Stimulated activated CD8-positive, alpha-beta memory T cell treated with anti-CD3 and anti-CD28 coated beads, Interleukin-4, amount 100 ng/mL, for 48 hours (primary cell): Measurements from ENCODE around the gene PPIH.
"Not testable (repeated sequence)": the region's sequence is repeated elsewhere in the genome, so short reads cannot be mapped to it uniquely, and the experiment has no call there.

Experiments
- DNase-seq: peaks from one replicate; pipeline ENCODE4 v3.0.0-alpha.2; 2020

Gene PPIH

DNA sequence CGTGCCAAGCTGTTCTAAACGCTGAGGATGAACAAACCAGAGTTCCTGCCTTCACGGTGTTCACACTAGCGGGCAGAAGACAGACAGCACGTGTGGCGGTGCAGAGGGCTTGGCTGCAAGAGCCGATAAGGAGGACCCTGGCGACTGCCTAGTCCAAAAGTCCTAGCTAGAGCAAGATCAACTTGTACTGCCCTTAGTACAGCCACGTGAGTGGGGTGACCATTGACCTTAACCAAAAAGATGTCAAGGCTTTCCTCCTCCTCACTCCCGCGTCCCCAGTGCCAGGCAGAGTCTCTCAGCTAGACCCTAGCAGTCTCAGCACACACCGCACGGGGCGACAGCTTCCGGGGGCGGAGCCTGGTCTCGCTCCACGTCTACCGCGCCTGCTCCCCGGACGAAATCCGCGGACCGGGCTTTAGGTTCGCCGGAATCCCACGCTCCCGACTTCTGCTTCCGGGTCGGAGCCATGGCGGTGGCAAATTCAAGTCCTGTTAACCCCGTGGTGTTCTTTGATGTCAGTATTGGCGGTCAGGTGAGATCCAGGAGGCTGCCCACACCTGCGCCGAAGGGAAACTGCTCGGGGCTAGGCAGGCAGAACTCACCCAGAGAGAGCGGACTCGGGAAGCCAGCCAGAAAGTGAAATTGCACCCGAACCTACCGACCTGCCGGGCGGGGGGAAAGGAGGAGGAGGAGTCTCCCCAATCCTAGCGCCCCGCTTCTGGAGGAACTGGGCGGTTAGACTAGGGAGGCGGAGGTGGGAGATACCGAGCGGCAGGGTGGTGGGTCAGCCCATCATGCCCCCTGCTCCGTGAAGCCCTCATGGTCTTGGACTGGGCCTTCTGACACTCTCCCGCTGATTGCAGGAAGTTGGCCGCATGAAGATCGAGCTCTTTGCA, at the start of gene PPIH:
Gene PPIH (plus strand): TSS at position 443 of the 896 bp plus-strand sequence. CDS start 24 bp downstream, at position 467.
- peak; percentile 97 for DNase-seq

DNA sequence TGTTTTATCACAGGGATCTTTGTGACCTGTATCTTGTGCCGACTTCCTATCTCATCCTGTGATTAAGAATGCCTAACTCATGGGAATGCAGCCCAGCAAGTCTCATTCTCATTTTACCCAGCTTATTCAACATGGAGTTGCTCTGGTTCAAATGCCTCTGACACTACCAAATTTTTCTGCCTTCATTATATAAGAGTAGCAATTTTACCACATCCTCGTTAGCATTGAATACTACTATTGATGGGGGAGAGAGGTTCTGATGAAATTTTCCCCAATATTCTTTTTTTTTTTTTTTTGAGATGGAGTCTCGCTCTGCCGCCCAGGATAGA, 44.5 kb upstream of the PPIH start:
- DNase-seq, result no peak

GRCh38 chr1:42618866-42619265, 39.4 kb upstream of the PPIH start:
- no peak for DNase-seq

GRCh38 chr1:42620307-42620706, 37.9 kb upstream of the PPIH start:
- no peak for DNase-seq

- DNase-seq, result not testable (repeated sequence)
Observed at GRCh38 chr1:42621180-42621579, 37.0 kb upstream of the PPIH start.

DNA sequence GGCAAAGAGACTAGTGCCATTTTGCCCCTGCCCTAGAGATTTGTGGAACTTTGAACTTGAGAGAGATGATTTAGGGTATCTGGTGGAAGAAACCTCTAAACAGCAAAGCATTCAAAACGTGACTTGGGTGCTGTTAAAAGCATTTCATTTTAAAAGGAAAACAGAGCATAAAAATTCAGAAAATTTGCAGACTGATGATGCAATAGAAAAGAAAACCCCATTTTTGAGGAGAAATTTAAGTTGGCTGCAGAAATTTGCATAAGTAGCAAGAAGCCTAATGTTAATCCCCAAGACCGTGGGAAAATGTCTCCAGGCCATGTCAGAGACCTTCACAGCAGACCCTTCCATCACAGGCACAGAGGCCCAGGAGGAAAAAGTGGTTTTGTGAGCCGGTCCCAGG, 31.0 kb upstream of the PPIH start:
- DNase-seq, result not testable (repeated sequence)

DNA sequence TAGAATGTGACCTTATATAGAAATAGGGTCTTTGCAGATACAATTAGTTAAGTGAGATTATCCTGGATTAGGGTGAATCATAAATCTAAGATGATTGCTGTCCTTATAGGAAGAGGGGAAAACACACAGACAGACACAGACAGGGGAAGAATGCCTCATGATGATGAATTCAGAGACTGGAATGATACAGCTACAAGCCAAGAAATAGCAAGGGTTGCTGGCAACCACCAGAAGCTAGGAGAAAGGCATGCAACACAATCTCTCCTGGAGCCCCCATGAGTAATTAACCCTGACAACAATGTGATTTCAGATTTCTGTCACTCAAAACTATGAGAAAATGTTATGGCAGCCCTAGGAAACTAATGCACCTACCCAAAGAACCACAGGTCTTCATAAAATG, 19.1 kb upstream of the PPIH start:
- no peak for DNase-seq

- DNase-seq, result no peak
Observed at GRCh38 chr1:42646056-42646455, 12.2 kb upstream of the PPIH start.

- no peak for DNase-seq
Observed at GRCh38 chr1:42657201-42657600, 1.0 kb upstream of the PPIH start.

- DNase-seq, result no peak
Observed at GRCh38 chr1:42658877-42659337, 684 bp downstream of the PPIH start.

- DNase-seq, result no peak
Observed at GRCh38 chr1:42660907-42661500, 2.8 kb downstream of the PPIH start.

- DNase-seq, result no peak
Observed at GRCh38 chr1:42669936-42670335, 11.7 kb downstream of the PPIH start.

DNA sequence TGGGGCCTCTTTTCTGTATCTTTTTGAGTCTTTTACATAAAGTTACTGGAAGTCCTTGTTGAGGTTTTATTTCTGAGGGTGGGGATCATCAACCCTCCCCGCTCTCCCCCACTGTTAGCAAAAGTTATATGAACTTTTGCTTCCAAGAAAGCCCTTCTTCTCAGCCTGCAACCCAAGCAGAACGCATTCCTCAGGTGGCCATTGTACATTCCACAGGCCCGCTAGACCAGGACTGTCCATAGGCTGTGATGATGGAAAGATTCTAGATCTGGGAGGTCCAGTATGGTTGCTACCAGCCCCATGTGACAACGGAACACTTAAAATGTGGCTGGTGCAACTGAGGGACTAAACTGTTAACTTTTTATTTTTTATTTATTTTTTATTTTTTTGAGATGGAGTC, 12.2 kb downstream of the PPIH start:
- DNase-seq, result no peak

DNA sequence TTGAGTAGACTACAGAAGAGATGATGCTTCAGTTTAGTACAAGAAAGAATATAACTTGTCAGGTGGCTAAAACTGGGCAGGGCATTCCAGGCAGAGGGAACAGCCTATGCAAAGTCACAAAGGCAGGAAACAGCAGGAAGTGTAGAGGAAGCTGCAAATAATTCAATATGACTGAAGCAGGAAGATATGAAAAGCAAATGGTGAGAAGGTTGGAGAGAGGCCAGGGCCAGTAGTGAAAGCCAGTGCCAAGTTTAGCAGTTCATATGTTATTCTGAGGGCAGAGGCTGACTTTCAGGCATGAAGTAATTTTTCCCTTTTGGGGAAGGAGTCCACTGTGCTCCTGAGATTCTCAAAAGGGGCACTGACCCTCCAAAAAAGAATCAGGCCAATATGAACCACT, 16.0 kb downstream of the PPIH start:
- no peak for DNase-seq

GRCh38 chr1:42674682-42675081, 16.5 kb downstream of the PPIH start:
- DNase-seq, result no peak

- no peak for DNase-seq
Observed at GRCh38 chr1:42675467-42675866, 17.2 kb downstream of the PPIH start.

DNA sequence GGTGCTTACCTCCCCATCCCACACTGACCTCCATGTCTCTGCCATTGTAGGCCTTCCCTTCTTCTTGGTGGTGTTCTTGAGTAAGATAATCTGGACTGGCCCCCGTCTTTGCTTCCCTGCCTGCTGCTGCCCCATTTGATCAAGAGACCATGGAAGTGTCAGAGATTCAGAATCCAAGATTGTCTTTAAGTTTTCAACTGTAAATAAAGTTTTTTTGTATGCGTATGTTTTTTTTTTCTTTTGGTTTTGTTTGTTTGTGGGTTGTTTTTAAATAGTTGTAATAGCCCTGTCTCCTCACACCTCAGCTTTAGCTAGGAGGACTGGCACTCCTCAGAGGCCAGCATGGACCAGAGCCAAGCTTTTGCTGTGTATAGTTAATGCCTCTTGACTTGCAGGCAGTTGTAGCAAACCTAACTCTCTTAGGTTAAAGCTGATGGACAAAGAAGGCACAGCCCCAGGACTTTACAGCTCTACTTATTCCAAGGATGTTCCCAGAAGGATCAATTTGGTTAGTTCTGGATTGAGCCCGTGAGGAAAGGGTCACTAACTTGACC, 18.4 kb downstream of the PPIH start:
- no peak for DNase-seq

GRCh38 chr1:42679364-42679983, 21.3 kb downstream of the PPIH start:
- DNase-seq, result no peak

GRCh38 chr1:42680055-42680454, 21.8 kb downstream of the PPIH start:
- DNase-seq, result no peak

DNA sequence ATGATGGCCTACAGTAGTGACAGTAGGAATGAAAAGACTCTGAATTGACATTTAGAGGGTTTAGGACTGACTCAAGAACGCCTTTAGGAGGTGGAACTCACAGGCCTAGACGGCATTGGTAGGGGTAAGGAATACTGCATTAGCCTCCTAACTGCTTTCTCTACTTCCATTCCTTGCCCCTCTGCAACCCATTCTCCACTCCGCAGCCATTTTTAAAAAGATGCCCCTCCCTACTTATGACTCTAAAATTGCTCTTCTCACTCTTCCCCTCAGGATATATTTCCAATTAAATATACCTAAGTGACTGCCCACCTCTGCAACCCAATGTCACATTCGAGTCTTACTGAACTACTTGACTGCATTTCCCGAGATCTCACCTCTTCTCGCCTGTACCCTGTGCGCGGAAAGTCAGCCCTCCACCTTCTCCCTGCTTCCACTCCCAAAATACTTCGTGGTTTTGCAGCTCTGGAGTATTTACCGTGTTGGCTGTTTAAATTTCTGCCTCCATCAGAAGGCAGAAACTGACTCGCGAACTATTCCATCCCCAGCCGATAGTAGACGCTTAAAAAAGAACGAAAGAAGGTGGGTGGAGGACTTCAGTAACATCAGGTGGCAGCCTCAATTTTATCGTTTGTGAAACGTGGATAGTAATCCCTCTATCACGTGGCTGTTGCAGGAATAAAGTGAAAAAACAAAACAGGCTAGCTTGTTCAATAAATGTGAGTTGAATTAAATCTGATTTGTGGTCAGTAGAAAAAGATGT, 22.9 kb downstream of the PPIH start:
- no peak for DNase-seq

DNA sequence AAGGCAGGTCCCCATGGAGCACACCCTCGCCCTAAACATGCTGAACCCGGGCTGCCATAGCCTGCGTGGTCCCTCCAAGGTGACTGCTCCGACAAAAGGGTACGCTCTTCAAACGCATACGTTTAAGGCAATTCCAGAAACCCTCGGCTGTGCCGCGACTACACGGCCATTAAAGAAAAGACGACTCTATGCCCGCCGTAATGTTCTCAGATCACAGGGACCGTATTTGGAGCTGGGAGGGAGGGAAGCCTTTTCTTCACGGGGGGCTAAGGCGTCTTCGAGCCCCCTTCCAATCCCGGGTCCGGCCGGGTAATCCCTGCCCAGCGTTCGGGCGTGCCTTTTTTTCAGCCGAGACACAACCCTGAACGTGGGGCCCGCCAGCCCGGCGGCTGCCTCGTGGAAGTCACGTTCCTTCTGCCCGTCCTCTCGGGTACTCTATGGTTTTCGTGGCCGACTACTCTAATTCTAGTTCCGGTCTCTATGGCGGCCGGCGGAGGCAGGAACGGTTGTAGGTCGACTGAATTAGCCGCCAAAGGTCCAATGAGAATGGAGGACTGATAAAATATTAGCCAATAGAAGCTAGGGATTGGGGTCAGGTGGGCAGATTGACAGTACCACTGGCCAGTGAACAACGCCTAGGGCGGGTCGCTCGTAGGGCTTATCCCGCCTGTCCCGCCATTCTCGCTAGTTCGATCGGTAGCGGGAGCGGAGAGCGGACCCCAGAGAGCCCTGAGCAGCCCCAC, 23.7 kb downstream of the PPIH start, which contains the start of gene YBX1:
Gene YBX1 (plus strand): TSS at position 678 of the 743 bp plus-strand sequence. CDS start 148 bp downstream, outside the sequence.
- DNase-seq, result peak; percentile 97

GRCh38 chr1:42682484-42682738, 24.2 kb downstream of the PPIH start:
- DNase-seq, result not testable (repeated sequence)
